Activated CD4-positive, alpha-beta T cell treated with anti-CD3 and anti-CD28 coated beads, Interleukin-2, amount 50 U/mL, for 16 hours (primary cell): ENCODE data around the gene CATSPERD.
A peak's percentile ranks its signal among the peaks of the same experiment; 100 is the strongest.
"Not testable (repeated sequence)": the region's sequence is repeated elsewhere in the genome, so short reads cannot be mapped to it uniquely, and the experiment has no call there.

Experiments
- DNase-seq: peaks from one replicate; pipeline ENCODE4 v3.0.0-alpha.2; 2020

CATSPERD gene

DNA sequence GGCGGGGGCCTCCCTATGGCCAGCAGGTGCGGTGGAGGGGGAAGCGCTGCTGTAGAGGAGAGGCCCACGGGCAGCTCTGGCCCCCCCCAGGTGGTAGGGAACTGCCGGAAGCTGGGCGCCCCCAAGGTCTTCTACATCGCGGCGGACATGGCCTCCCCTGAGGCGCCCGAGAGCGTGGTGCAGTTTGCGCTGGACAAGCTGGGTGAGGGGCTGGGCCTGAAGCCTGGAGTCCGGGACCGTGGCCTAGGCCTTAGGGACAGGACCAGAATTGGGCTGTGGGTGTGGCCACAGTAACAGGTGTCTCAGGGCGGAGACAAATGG lies 34.2 kb upstream of the CATSPERD start:
- DNase-seq, result no peak

DNA sequence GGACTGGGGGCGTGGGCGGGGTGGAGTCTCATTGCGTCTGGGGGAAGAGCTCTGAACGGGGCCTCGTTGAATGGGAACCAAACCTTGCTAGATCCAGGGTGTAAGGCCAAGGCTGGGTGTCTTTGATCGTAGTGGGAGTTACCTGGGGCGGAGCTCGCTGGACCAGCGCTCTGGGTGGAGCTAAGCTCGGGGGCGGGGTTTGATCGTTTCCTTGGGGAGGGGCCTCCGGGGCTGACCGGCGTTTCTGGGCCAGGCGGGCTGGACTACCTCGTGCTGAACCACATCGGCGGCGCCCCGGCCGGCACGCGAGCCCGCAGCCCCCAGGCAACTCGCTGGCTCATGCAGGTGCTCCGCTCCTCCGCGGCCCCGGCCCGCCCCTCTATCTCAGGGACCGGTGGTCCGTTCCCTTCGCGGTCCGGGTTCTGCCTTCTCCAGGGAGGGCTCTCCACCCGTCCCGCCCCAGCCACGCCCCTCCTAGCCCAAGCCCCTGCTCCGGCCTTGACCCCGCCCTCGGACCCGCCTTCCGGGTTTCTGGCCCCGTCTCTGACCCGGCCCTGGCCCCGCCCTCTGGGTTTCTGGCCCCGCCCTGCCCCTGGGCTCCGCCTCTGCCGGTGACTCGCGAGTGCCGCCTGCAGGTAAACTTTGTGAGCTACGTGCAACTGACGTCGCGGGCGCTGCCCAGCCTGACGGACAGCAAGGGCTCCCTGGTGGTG lies 33.6 kb upstream of the CATSPERD start:
- DNase-seq, result peak; percentile 99

DNA sequence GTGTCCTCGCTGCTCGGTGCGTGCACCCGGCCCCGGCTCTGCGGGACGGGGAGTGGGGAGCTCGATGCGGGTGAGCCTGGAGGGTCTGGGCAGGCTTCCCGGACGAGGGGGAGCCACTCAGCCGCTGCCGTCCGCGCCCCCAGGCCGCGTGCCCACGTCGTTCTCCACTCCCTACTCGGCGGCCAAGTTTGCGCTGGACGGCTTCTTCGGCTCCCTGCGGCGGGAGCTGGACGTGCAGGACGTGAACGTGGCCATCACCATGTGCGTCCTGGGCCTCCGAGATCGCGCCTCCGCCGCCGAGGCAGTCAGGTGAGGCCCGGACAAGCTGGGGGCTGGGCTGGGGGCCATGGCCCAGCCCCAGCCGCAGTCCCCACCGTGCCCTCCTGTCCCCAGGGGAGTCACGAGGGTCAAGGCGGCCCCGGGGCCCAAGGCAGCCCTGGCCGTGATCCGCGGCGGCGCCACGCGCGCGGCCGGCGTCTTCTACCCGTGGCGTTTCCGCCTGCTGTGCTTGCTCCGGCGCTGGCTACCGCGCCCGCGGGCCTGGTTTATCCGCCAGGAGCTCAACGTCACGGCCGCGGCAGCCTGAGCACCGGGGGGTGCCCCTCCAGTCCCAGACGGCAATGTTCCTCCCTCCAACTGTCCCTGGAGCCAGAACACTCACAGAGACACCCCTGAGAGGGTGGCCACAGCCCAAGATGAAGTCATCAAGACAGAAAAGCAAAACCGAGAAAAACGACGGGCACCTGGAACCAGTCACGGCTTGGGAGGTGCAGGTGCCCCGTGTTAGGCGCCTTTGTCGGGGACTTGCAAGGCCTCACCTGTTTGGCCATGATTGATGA lies 32.9 kb upstream of the CATSPERD start:
- DNase-seq, result no peak

DNA sequence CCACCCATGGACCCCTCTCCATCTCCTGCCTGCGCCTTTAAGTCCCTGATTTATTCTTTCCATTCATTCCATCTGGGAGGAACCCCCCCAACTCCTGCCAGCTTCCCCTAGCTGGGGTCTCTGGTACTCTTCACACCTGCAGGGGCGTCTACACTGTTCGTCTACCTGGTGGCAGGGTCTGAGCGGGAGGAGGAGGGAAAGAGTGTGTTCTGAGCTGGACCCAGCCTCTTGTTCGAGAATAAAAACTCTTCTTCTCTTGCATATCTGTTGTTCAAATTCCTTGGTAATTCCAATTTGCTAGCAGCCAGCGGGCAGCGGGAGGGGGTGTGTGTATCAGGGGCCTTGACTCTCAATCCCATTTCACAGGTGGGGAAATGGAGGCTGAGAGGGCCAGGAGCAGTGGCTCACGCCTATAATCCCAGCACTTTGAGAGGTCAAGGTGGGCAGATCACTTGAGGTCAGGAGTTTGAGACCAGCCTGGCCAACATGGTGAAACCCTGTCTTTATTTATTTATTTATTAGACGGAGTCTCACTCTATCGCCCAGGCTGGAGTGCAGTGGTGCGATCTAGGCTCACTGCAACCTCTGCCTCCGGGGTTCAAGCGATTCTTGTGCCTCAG lies 32.1 kb upstream of the CATSPERD start:
- DNase-seq, result not testable (repeated sequence)

DNA sequence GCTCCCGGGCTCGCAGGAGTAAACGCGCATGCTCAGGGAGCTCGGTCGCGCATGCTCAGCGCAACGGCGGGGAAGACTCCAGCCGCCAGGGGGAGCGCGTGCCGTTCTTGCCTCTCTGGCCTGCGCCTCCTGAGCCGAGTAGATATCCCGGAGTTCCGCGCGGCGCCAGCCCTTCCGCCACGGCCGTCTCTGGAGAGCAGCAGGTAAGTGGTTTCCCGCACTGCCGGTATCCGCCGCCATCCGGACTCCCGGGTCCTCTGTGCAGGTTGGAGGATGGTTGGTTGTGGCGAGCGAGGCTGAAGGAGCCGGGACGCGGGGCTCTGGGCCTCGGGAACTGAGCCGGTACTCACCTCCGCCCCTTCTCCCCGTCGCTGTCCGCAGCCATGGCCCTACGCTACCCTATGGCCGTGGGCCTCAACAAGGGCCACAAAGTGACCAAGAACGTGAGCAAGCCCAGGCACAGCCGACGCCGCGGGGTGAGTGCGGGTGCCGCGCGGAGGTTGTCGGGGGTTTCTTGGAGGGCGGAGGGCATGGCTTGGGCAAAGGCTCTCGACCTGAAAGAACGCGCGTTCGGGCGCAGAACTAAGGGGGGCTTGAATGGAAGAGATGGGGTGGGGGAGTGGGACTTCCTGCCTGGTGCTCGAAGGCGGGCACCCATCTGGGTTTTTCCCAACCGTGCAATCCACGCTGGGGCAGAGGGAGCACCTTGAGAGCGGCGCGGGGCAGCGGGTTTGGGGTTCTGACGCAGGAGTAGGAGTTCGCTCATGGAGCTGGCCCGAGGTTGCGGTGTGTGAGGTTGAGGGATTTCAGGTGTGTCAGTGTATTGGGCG lies 30.1 kb upstream of the CATSPERD start, which contains the start of gene RPL36:
Gene RPL36, plus strand, starts transcription at position 171 of the 830 bp plus-strand sequence. Its CDS starts 213 bp downstream, at position 384.
- peak; percentile 99 for DNase-seq

DNA sequence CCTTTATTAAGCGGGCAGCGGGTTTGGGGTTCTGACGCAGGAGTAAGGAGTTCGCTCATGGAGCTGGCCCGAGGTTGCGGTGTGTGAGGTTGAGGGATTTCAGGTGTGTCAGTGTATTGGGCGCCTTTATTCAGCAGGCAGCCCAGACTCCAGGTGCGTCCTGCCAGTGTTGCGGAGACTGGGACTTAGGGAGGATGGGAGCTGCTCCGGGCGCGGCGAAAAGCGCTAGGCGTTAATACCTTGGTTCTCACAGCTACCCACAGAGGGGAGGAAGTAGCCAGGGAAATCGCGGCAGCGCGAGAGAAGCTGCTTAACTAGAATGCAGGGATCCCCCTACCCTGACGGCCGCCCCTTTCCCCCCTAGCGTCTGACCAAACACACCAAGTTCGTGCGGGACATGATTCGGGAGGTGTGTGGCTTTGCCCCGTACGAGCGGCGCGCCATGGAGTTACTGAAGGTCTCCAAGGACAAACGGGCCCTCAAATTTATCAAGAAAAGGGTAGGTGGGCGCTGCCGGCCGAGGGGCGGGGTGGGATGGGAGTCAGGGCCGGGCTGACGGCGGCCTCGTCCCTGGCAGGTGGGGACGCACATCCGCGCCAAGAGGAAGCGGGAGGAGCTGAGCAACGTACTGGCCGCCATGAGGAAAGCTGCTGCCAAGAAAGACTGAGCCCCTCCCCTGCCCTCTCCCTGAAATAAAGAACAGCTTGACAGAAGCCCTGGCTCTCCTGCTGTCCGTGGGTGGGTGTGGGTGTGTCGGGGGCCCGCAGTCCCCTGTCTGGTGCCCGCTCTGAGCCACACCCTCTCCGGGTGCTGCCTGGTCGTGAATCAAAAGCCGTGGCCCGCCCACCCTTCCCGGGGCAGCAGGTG lies 29.2 kb upstream of the CATSPERD start:
- peak; percentile 57 for DNase-seq

DNA sequence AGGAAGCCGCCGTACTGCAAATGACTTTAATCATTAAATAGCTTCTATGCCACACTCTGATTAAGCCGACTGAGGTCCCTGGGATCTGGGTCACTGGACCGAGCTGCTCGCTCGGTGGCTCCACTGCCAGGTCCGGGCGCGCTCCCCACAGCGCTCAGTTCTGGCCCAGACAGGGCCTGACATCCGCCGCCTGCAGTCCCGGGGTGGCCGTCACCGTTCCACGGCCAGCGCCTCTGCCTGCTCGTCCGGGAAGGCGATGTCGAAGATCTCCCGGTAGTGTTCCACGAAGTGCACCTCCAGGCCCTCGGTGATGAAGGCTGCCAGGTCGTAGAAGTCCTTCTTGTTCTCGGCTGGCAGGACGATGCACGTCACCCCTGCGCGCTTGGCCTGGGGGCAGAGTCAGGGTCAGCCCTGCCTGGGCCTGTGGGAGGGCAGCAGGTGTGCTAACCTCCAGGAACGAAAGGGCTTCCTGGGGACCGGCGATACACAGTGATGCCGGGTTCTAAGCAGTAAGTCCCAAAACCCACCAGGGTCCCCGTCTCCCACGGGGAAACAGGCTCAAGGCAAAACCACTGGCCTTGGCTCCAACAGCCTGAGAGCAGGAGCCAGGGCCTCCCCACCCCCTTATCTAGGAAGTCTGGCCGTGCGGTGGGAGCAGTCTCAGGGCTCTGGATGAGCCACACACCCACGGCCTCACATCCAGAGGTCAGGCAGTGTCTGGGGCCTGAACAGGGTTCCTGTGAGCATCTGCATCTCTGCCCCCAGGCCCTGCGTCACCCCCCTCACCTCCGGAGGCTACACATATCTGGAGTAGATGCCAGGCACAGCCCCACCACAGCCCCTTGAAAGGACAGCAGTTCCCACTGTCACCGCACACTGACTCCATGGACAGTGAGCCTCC lies 28.4 kb upstream of the CATSPERD start:
- peak; percentile 32 for DNase-seq

DNA sequence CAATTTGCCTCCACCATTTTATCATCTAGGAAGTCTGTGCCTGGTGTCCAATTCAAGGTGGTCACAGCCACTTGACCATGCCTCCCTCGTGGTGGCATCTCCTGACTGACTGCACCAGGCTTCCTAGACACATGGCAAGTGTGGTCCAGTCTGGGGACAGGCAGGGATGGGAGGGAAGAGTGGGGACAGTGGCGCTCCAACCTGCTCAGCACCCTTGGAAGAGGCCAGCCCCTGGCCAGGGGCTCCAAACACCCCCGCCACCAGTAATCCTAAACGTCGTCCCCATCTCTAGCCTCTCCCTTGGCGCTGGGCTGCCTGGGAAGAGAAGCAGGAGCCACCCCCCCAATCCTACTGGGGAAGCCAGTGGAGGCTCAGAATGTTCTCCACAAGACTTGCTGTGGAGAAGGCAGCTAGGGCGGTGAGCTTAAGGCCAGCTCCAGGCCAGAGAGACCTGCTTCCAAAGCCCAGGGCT lies 27.7 kb upstream of the CATSPERD start:
- no peak for DNase-seq

DNA sequence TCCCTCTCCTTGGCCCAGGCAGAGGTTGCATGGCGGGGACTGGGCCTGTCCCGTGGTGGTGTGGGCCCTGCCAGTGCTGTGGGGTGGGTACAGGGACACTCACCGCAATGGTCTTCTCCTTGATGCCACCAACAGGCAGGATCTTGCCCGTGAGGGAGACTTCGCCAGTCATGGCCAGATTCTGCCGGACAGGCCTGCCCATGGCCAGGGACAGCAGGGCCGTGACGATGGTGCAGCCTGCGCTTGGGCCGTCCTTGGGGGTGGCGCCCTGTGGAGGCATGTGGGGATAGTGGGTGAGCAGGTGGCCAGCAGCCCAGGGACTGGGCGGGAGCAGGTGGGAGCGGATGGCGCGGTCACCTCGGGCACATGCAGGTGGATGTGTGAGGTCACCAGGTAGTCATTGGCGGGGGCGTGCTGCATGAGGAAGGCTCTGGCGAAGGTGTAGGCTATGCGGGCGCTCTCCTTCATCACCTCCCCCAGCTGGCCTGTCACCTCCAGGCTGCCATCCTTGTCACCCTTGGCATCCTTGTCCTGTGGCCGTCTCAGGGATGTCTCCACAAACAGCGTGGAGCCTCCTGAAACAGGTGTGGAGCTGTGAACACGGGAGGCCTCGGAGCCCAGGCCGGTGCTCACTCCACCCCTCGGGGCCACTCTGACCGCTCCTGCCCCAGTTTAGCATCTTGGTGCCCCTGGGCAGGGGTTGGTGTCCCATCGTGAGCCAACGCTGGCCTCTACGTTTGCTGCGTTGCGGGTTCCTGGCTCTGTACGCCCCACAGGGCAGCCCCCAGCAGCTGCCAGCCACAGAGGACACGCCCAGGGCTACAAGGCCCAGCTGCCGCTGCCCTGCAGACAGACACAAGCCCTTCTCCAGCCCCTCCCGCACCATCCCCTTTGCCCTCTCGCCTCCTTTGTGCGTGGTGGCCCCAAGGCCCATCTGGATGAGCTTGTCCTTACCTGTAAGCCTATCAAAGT lies 27.0 kb upstream of the CATSPERD start:
- peak; percentile 17 for DNase-seq

DNA sequence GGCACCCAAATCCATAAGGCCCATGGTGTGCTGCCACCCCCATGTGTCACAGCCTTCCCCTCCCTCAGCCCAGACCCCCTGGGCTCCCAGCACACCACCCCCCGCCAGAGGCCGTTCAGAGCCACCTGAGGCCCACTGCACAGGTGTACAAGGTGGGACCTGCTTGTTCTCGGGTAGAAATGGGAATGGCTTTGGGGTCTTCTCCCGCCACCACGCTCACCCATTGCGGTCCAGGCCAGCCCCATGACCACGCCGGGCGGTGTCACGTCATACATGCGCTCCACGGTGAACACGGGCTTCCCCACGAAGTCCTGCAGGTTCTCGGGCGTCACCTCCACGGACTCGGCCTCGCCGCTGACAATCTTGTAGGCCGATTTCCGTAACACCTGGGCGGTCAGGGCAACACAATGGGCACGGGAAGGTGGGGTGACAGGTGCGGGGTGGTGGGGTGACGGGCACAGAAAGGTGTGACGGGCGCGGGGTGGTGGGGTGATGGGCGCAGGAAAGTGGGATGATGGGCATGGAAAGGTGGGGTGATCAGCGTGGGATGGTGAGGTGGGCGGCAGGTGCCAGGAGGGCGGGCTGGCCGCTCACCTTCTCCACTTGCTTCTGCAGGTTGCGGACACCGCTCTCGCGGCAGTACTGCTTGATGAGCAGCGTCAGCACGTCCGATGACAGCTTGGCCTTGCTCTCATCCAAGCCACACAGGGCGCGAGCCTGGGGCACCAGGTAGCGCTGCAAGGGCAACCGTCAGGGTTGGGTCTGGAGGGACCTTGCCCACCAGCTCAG lies 26.1 kb upstream of the CATSPERD start:
- no peak for DNase-seq

DNA sequence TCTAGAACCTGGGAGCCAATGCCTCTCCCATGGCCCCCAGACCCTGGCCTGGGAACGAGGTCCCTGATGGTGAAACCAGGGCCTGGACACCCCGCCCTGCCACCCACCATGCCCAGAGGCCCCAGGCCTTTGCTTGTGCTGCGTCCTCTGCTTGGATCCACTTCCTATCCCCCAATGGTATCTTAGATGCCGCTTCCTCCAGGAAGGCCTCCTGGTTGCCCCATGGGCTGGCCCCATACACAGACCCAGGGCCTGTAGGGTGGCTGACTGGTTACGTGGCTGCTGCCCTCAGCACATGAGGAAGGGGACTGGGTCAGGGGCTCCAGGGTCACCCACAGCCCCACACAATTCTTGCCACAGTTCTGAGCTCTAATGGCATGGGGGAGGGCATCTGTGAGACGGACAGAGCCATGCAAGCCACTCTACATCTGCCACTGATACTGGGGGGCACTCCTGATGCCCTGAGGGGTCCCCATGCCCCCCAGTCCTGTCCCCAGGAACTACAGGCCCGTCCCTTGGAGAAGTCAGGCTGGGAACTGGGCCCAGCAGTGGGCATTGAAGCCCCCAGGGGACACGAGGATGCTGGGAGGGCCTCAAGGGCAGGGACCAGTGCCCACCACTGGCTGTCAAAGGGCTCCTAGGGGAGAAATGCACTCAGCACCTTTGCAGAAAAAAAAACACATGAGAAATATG lies 25.3 kb upstream of the CATSPERD start:
- no peak for DNase-seq

DNA sequence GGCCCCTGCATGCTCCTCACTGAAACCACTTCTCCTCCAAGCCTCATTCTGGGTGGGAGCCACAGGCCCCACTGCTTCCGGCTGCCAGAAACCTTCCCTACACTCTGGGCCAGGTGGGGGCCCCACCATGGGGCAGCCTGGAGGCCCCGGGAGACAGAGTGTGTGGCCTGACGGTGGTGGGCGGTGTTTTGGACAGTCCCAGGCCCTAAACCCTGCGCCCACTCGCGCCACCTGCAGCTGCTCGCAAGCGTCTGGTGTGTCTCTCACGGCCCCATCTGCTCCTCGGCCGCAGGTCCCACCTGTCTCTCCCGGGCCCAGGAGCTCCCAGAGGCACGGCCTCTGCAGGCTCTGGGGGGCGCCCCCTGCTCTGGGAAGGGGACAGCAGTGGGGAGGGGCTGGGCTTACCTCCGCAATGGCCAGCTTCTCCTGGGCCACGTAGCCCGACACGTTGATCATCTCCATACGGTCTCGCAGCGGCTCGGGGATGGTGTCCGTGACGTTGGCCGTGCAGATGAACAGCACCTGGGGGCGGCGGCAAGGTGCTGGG lies 24.7 kb upstream of the CATSPERD start:
- DNase-seq, result no peak

DNA sequence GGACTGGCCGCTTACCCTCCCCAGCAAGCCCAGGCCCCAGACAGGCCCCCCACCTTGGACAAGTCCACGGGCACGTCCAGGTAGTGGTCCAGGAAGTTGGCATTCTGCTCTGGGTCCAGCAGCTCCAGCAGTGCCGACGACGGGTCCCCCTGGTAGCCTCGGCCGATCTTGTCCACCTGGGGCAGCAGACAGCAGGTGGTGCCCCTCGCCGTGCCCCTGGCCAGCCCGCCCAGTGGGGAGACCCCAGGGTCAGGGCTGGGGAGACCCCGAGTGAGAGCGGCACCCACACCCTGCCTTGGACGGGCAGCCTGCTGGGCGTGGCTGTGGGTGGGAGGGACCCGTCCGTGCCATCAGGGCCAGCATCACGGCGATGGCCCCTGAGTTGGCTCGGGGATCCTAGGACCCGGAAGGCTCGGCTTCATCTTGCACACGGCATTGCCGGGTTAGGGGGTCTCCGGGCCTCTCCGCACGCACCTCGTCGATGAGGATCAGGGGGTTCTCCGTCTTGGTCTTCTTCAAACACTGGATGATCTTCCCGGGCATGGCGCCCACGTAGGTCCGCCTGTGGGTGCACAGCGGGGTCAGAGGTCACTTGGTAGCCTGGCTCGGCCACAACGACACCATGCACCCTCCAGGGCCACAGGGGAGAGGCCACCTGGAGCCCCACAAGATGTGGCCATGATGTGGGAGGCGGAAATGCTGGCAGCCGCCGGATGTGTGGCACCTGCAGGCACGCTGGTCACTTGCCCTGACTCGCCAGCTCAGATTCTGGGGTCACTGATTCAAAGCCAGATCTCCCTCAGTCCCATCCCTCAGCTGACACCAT lies 24.0 kb upstream of the CATSPERD start:
- DNase-seq, result no peak

DNA sequence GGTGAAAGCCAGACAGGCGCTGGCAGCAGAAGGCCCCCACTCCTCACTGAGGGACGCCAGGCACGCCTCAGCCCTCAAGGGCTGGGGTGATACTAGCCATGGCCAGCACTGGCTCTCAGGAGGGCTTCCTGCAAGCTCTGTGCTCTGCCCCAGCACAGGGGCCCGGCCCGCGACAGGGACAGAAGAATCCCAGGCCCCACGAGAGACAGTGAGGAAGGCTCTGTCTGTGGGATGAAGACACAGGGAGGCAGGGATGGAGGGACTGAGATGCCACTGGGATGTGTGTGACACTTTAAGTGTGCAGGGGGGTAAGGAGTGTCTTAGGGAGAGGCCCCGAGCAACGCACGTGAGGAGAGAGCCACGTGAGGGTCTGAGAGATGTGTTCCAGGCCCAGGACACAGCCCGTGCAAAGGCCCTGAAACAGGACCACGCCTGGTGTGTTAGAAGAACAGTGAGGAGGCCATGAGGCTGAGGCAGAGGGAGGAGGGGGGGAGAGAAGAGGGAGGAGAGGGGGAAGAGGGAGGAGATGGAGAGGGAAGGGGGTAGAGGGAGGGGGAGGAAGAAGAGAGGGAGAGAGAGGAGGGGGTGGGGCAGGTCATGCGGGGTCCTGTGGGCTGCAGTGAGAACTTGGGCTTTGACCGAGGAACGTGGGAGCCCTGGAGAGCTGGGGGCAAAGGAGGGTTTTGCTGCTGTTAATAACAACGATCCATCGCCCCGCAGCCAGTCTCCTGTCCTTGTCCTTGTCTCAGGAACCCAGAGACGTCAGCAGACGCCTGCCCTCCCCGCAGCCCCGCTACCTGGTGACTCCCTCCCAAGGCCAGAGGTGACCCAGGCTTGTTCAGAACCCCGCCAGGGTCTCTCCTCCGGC lies 23.2 kb upstream of the CATSPERD start:
- no peak for DNase-seq

DNA sequence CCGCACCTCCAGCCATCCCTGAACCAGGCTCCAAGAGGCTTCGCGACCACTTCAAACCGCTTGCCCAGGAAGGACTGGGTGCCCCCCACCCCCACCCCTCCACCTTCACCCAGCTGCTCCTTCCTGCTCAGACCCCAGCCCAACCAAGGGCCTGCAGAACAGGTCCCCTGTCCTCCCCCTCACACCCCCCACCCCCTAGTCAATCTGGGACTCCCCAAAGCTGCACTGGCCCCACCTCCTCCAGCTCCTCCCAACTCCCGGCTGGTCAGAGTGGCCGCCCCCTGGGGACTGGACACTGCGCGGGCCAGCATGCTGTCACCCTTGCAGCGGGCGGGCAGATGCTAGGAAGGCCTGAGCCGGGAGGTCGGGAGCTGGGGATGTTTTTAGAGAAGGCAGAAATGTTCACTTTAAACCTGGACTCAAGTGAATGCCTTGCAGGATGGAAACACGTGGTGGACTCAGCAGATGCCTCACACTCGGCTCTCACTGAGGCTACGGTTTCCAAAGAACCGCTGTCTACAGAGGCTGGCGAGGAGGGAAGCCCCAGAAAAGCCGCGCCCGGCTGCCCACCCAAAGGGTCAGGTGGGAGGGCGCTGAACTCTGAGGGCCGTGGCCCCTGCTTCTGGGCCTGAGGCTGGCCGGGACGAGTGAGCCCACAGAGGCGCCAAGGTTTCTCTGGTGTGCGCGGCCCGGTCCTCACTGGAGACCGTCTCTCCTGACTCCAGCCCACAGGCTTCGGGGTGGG lies 22.4 kb upstream of the CATSPERD start:
- DNase-seq, result no peak
